GM13976 (cell line): Measurements from ENCODE around the gene STARD3NL.

Source experiments
- DNase-seq: peaks from one replicate; pipeline ENCODE4 v3.0.0; 2012; ENCODE audit warnings: low spot score
- in situ Hi-C: fragments of 300-500 bp; cut with MboI; formaldehyde crosslinking; loops from one replicate; pipeline ENCODE4 v1.12.0; 2022; ENCODE audit warnings: low sequenced_read_pairs, mixed read lengths, inconsistent platforms; ENCODE audit not compliant: unreplicated experiment
- TF ChIP-seq, protein P1 (sequence below): IDR thresholded peaks from 2 replicates; pipeline ENCODE4 v1.5.1; 2012; ENCODE audit warnings: borderline replicate concordance, mild to moderate bottlenecking; ENCODE audit not compliant: insufficient read depth; ENCODE audit errors: extremely low read depth, missing control alignments, control extremely low read depth

Gene STARD3NL

DNA sequence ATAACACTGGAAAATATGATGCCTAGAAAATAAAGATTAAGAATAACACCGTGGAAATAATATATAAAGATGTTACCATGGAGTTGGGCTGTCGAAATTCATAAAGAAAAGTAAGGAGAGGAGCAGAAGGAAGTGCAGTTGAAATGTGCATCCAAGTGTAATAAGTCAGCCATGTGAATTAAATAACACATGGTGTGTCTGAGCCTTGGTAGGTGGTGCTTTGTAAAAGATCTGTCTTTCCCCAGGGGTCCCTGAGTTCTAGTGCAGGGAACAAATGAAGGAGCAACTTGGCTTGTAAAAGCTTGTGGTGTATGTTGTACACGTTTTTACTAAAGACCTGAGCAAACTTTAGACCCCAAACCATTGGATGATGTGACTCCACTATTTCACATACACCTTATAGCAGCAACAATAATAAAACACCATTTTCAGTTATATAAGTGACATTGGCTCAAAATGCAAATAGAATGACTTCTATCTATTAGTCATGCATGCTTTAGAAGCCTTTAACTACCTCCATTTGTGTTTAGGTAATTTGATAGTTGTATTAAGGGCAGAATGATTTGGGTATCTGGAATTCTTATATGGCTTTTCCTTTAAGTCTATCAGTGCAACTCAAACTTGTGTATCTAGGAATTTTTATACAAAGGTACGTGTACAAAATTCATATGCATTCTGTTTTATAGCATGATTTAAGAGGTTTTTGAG is 11.3 kb downstream of the STARD3NL start:
- TF ChIP-seq, protein P1, sequence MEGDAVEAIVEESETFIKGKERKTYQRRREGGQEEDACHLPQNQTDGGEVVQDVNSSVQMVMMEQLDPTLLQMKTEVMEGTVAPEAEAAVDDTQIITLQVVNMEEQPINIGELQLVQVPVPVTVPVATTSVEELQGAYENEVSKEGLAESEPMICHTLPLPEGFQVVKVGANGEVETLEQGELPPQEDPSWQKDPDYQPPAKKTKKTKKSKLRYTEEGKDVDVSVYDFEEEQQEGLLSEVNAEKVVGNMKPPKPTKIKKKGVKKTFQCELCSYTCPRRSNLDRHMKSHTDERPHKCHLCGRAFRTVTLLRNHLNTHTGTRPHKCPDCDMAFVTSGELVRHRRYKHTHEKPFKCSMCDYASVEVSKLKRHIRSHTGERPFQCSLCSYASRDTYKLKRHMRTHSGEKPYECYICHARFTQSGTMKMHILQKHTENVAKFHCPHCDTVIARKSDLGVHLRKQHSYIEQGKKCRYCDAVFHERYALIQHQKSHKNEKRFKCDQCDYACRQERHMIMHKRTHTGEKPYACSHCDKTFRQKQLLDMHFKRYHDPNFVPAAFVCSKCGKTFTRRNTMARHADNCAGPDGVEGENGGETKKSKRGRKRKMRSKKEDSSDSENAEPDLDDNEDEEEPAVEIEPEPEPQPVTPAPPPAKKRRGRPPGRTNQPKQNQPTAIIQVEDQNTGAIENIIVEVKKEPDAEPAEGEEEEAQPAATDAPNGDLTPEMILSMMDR = no peak
- DNase-seq = no peak
- in situ Hi-C loops = no loop called here

DNA sequence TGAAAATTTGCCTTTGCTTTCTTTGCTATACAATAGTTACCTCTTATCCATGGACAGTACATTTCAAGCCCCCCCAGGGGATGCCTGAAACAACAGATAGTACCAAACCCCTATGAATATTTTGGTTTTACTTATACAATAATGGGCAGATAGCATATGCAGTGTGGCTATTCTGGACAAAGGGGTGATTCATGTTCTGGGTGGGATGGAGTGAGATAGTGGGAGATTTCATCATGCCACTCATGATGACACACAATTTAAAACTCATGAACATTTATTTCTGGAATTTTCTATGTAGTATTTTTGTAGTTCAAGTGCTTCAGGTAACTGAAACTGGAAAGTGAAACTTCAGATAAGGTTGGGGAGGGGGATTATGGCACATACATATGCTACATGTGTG is 12.0 kb downstream of the STARD3NL start:
- TF ChIP-seq, protein P1 = no peak
- in situ Hi-C loops = no loop called here
- no peak for DNase-seq

DNA sequence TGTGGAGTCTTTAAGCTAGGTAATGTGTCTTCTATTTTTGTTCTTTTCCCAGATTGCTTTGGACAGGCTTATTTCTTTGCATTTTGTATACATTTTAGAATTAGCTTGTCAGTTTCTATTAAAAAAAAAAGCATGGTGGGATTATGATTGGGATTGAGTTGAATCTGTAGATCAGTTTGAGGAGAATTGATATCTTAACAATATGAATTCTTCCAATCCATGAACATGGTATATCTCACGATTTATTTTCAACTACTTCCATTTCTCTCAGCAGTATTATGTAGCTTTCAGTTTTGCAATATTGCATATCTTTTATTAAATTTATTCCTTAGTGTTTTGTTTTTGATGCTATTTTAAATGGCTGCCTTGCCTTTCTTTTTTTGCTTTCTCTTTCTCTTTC is 13.7 kb downstream of the STARD3NL start:
- in situ Hi-C loops = no loop called here
- TF ChIP-seq, protein P1 = no peak
- DNase-seq = no peak

DNA sequence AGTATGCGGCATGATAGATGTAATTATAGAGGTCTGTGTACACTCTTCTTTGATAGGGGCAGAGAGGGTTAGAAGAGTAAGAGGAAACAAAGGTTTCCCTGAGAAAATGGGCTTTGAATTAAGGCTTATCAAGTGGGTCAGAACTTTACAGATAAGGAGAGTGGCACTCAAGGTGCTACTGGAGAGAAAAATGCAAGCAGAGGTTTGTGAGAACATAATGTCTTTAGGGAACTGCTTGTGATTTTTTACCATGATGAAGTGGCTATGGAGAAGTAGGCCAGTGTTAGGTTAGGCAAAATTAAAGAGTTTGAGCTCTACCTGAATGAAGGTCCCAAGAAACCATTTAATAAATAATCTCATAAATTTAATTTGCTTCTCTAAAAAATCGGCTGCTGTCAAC is 14.3 kb downstream of the STARD3NL start:
- TF ChIP-seq, protein P1 = no peak
- in situ Hi-C loops = no loop called here
- no peak for DNase-seq

GRCh38 chr7:38195804-38196595 is 18.0 kb downstream of the STARD3NL start:
- TF ChIP-seq, protein P1 = no peak
- in situ Hi-C loops = no loop called here
- DNase-seq = no peak

- in situ Hi-C loops = no loop called here
- no peak for DNase-seq
- TF ChIP-seq, protein P1 = no peak
Measured at GRCh38 chr7:38198366-38198765, 20.3 kb downstream of the STARD3NL start.

DNA sequence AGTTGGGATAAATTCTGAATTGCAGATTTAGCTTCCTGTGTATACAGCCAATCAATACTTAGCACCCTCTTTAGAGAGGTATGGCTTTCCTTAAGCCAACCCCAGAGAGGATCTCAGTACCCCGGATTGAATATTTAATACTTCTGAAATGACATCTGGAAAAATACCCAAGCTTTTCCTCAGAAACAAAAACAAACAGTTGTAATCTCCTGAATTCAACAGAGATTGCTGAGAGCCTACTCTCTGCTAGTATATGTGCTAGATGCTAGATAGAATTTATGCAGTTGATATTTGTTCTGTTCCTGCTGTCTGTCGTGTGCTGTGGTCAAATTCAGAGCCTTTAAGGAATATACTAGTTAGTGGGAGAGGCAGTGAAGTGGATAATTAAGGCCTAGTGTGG is 21.1 kb downstream of the STARD3NL start:
- TF ChIP-seq, protein P1 = no peak
- DNase-seq = no peak
- in situ Hi-C loops = no loop called here
